ENCODE data around the gene SH3PXD2A. TPM values are rescaled to one million over a fixed set of nuclear protein-coding genes. Genes with fewer than 3 reads are reported as not detected.

SH3PXD2A gene
- total and polyA plus RNA-seq, 7 donors, result 3.0 to 57.7 (median 10.6) TPM

- Histone ChIP-seq H3K27ac (no peak overlapping the region), H3K9me3 (no peaks in the 10 kb centered on the region), H3K4me1 (peaks cover 4% of the 10 kb centered on the region), H3K36me3 (ENCODE audit: insufficient read depth in 1 of 2, low read depth in 1 of 2) (no peaks in the 10 kb centered on the region), H3K4me3 (no peak overlapping the region), H3K27me3 (ENCODE audit: insufficient read depth in 3 of 3, low read length in 2 of 3) (no peaks in the 10 kb centered on the region)
- WGBS, 3 donors, result 80 to 82% (median 80%) methylated on average over 7 of the region's 7 CpGs
- intact Hi-C loops (cut with DNase I), result no loop called here
- no peak for TF ChIP-seq CTCF (IDR thresholded peaks at IDR 0.05)
- DNase-seq, result peak in 1 of 2 donors; percentile 34
- no peak for ATAC-seq
Measured at GRCh38 chr10:103714232-103714891, 141.0 kb downstream of the SH3PXD2A start.

- Histone ChIP-seq H3K27me3 (ENCODE audit: insufficient read depth in 3 of 3, low read length in 2 of 3) (no peaks in the 10 kb centered on the region), H3K4me3 (no peak overlapping the region), H3K9me3 (no peaks in the 10 kb centered on the region), H3K4me1 (peaks cover 4% of the 10 kb centered on the region), H3K36me3 (ENCODE audit: insufficient read depth in 1 of 2, low read depth in 1 of 2) (no peaks in the 10 kb centered on the region), H3K27ac (no peak overlapping the region)
- peak in 1 of 2 donors; percentile 44 for DNase-seq
- intact Hi-C loops (cut with DNase I), result loop anchor here (1.0 to 2.0 kb wide), 3 partner anchors 145 to 171 kb away; no protein-coding TSS in a partner anchor
- no peak for ATAC-seq
- TF ChIP-seq CTCF (IDR thresholded peaks at IDR 0.05), result no peak
- WGBS, 3 donors, result 91 to 92% (median 91%) methylated on average over 4 of the region's 4 CpGs
Measured at GRCh38 chr10:103713676-103714075, 141.7 kb downstream of the SH3PXD2A start.

GRCh38 chr10:103712898-103713498 lies 142.4 kb downstream of the SH3PXD2A start:
- no peak overlapping the region for H3K27ac ChIP-seq
- H3K27me3 ChIP-seq (ENCODE audit: insufficient read depth in 3 of 3, low read length in 2 of 3), result no peaks in the 10 kb centered on the region
- WGBS, 3 donors, result 13 to 18% (median 18%) methylated on average over 8 of the region's 8 CpGs
- H3K4me3 ChIP-seq, result no peak overlapping the region
- peak; percentile 87 to 96 (median 90) for ATAC-seq
- peak; percentile 75 to 87 for DNase-seq
- intact Hi-C loops (cut with DNase I), result loop anchor here (1.0 to 2.0 kb wide), 3 partner anchors 146 to 171 kb away; no protein-coding TSS in a partner anchor
- H3K4me1 ChIP-seq, result peaks cover 4% of the 10 kb centered on the region
- H3K36me3 ChIP-seq (ENCODE audit: insufficient read depth in 1 of 2, low read depth in 1 of 2), result no peaks in the 10 kb centered on the region
- no peaks in the 10 kb centered on the region for H3K9me3 ChIP-seq
- TF ChIP-seq CTCF (IDR thresholded peaks at IDR 0.05), result peak; percentile 95

- ATAC-seq (no peak), DNase-seq (peak in 1 of 2 donors; percentile 23)
- Histone ChIP-seq H3K4me3 (no peak overlapping the region), H3K9me3 (no peaks in the 10 kb centered on the region), H3K36me3 (ENCODE audit: insufficient read depth in 1 of 2, low read depth in 1 of 2) (no peaks in the 10 kb centered on the region), H3K27ac (no peak overlapping the region), H3K4me1 (peaks cover 4% of the 10 kb centered on the region), H3K27me3 (ENCODE audit: insufficient read depth in 3 of 3, low read length in 2 of 3) (no peaks in the 10 kb centered on the region)
- TF ChIP-seq CTCF (IDR thresholded peaks at IDR 0.05), result no peak
- intact Hi-C loops (cut with DNase I), result loop anchor here in 1 of 2 donors (2.0 kb wide), 1 partner anchor 147 kb away; no protein-coding TSS in a partner anchor
- 57 to 72% (median 59%) methylated on average over 5 of the region's 5 CpGs for WGBS, 3 donors
Measured at GRCh38 chr10:103712146-103712545, 143.2 kb downstream of the SH3PXD2A start.
